Measurements from ENCODE around the gene RHOU.
"Not testable (repeated sequence)": the region's sequence is repeated elsewhere in the genome, so short reads cannot be mapped to it uniquely, and the experiment has no call there.

The RHOU gene

GRCh38 chr1:228758447-228758846, 23.2 kb downstream of the RHOU start:
- no peak for DNase-seq (ENCODE audit: low spot score)

GRCh38 chr1:228760979-228761378, 25.7 kb downstream of the RHOU start:
- no peak for DNase-seq (ENCODE audit: low spot score)

- DNase-seq (ENCODE audit: low spot score): no peak
Measured at GRCh38 chr1:228763561-228763960, 28.3 kb downstream of the RHOU start.

- no peak for DNase-seq (ENCODE audit: low spot score)
Measured at GRCh38 chr1:228765168-228765946, 30.1 kb downstream of the RHOU start.

- DNase-seq (ENCODE audit: low spot score): no peak
Measured at GRCh38 chr1:228766788-228767187, 31.5 kb downstream of the RHOU start.

- no peak for DNase-seq (ENCODE audit: low spot score)
Measured at GRCh38 chr1:228767636-228768354, 32.5 kb downstream of the RHOU start.

GRCh38 chr1:228768355-228769000, 33.2 kb downstream of the RHOU start:
- no peak for DNase-seq (ENCODE audit: low spot score)

- DNase-seq (ENCODE audit: low spot score): no peak
Measured at GRCh38 chr1:228770779-228771223, 35.5 kb downstream of the RHOU start.

- no peak for DNase-seq (ENCODE audit: low spot score)
Measured at GRCh38 chr1:228772516-228773212, 37.4 kb downstream of the RHOU start.

GRCh38 chr1:228775946-228776345, 40.7 kb downstream of the RHOU start:
- DNase-seq (ENCODE audit: low spot score): not testable (repeated sequence)

GRCh38 chr1:228776449-228776848, 41.2 kb downstream of the RHOU start:
- no peak for DNase-seq (ENCODE audit: low spot score)

- no peak for DNase-seq (ENCODE audit: low spot score)
Measured at GRCh38 chr1:228777236-228777635, 42.0 kb downstream of the RHOU start.

- no peak for DNase-seq (ENCODE audit: low spot score)
Measured at GRCh38 chr1:228778026-228778425, 42.7 kb downstream of the RHOU start.

- DNase-seq (ENCODE audit: low spot score): no peak
Measured at GRCh38 chr1:228778466-228778865, 43.2 kb downstream of the RHOU start.

- DNase-seq (ENCODE audit: low spot score): no peak
Measured at GRCh38 chr1:228778961-228779360, 43.7 kb downstream of the RHOU start.

GRCh38 chr1:228781161-228781808, 46.0 kb downstream of the RHOU start:
- DNase-seq (ENCODE audit: low spot score): no peak

GRCh38 chr1:228781809-228782661, 46.8 kb downstream of the RHOU start:
- no peak for DNase-seq (ENCODE audit: low spot score)

GRCh38 chr1:228782662-228783417, 47.6 kb downstream of the RHOU start:
- DNase-seq (ENCODE audit: low spot score): no peak

- DNase-seq (ENCODE audit: low spot score): no peak
Measured at GRCh38 chr1:228783418-228784040, 48.2 kb downstream of the RHOU start.

- no peak for DNase-seq (ENCODE audit: low spot score)
Measured at GRCh38 chr1:228784181-228784580, 48.9 kb downstream of the RHOU start.

All from pons (tissue), 1 donor.